Natural killer cell (primary cell): ENCODE measurements around the gene ADM. TPM values are rescaled to one million over a fixed set of nuclear protein-coding genes. Genes with fewer than 3 reads are reported as not detected.
"Not testable (repeated sequence)": the region's sequence is repeated elsewhere in the genome, so short reads cannot be mapped to it uniquely, and the experiment has no call there.

Experiments used
- ATAC-seq, 3 donors: fragments of 150-1000 bp in 2 of 3; fragments of 200-7000 bp in 1 of 3; cut with Tn5 transposase; 1 replicate in 1 of 3; 2 replicates in 2 of 3; pipeline ENCODE4 v1.10.0; 2021; ENCODE audit warnings: mild to moderate bottlenecking in 2 of 3, moderate library complexity in 2 of 3
- DNase-seq, 2 donors: peaks; one replicate each; pipeline versions ENCODE4 v3.0.0 to v3.0.0-alpha.2; 2013 to 2021; ENCODE audit warnings: mixed read lengths in 1 of 2
- H3K27ac ChIP-seq: one replicate; pipeline ENCODE4 v1.5.1; 2013; ENCODE audit warnings: mild to moderate bottlenecking, low read length
- H3K27me3 ChIP-seq: one replicate; pipeline ENCODE4 v1.6.1; 2013; ENCODE audit warnings: low read length; ENCODE audit not compliant: control insufficient read depth, insufficient read depth
- H3K36me3 ChIP-seq: one replicate; pipeline ENCODE4 v1.6.1; 2013; ENCODE audit warnings: low read length; ENCODE audit not compliant: control insufficient read depth, insufficient read depth
- H3K4me1 ChIP-seq: one replicate; pipeline ENCODE4 v1.6.1; 2013; ENCODE audit warnings: low read length; ENCODE audit not compliant: control insufficient read depth, insufficient read depth
- H3K4me3 ChIP-seq: one replicate; pipeline ENCODE4 v1.5.1; 2013; ENCODE audit warnings: low read length
- H3K9me3 ChIP-seq: one replicate; pipeline ENCODE4 v1.6.1; 2013; ENCODE audit warnings: low read length; ENCODE audit not compliant: control insufficient read depth, insufficient read depth
- H3K27ac Mint-ChIP-seq, 2 donors: one replicate each; pipeline ENCODE4 v1.8.0; 2022; ENCODE audit warnings: mild to moderate bottlenecking in 2 of 2, mixed read lengths in 2 of 2, moderate library complexity in 1 of 2
- H3K27me3 Mint-ChIP-seq, 2 donors: one replicate each; pipeline ENCODE4 v1.8.0; 2022; ENCODE audit warnings: low read depth in 2 of 2, mixed read lengths in 2 of 2
- H3K36me3 Mint-ChIP-seq: one replicate; pipeline ENCODE4 v1.8.0; 2022; ENCODE audit warnings: mixed read lengths
- H3K4me1 Mint-ChIP-seq, 2 donors: one replicate each; pipeline ENCODE4 v1.8.0; 2022; ENCODE audit warnings: mixed read lengths in 2 of 2
- H3K4me3 Mint-ChIP-seq: one replicate; pipeline ENCODE4 v1.8.0; 2022; ENCODE audit warnings: mild to moderate bottlenecking, moderate library complexity, mixed read lengths
- H3K9me3 Mint-ChIP-seq, 2 donors: one replicate each; pipeline ENCODE4 v1.8.0; 2022; ENCODE audit warnings: mixed read lengths in 2 of 2
- WGBS: methylation state at CpG from one replicate; pipeline ENCODE4 v1.1.7; 2013; ENCODE audit warnings: missing lambda C conversion rate; ENCODE audit not compliant: insufficient coverage; 5-methylcytosine and 5-hydroxymethylcytosine counted together
- intact Hi-C: fragments of 100-400 bp; cut with micrococcal nuclease; formaldehyde crosslinking; loops from one replicate; pipeline ENCODE4 v1.14.2; 2022
- total RNA-seq, 4 donors: library from RNA; stranded (reverse); fragments of 120-200 nt in 1 of 4; gene quantifications; one replicate each; pipeline versions ENCODE4 v1.2.3 to v1.2.4, GENCODE V29; 2013 to 2022
- TF ChIP-seq, protein P1 (sequence below): fragments of 200-600 bp; IDR thresholded peaks from one replicate; pipeline ENCODE4 v1.8.0; 2022; ENCODE audit warnings: antibody characterized with exemption

ADM gene
- total RNA-seq, 3 donors from 2014 or later (not counting 1 experiment from before 2014, with no cell fraction given), result 0.82 to 7.0 (median 5.8) TPM

DNA sequence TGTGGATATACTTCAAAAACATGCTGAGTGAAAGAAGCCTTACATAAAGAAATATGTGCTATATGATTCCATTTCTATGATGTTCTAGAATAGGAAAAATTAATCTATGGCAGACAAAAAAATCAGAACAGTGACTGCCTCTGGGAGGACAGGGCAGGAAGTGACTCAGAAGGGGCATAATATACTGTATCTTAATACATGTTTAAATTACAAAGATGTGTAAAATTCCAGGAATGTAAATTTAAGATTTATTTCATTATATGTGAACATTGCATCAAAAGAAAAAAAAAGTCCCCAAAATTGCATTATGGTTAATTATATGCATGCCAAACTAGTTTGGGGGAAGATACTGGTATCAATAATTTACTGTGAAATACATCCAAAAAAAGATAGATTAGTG is 43.1 kb upstream of the ADM start:
- H3K4me1 ChIP-seq, result no peaks in the 10 kb centered on the region
- H3K36me3 Mint-ChIP-seq, result no peaks in the 10 kb centered on the region
- H3K27me3 ChIP-seq, result no peaks in the 10 kb centered on the region
- no peak overlapping the region for H3K27ac ChIP-seq
- TF ChIP-seq, protein P1, sequence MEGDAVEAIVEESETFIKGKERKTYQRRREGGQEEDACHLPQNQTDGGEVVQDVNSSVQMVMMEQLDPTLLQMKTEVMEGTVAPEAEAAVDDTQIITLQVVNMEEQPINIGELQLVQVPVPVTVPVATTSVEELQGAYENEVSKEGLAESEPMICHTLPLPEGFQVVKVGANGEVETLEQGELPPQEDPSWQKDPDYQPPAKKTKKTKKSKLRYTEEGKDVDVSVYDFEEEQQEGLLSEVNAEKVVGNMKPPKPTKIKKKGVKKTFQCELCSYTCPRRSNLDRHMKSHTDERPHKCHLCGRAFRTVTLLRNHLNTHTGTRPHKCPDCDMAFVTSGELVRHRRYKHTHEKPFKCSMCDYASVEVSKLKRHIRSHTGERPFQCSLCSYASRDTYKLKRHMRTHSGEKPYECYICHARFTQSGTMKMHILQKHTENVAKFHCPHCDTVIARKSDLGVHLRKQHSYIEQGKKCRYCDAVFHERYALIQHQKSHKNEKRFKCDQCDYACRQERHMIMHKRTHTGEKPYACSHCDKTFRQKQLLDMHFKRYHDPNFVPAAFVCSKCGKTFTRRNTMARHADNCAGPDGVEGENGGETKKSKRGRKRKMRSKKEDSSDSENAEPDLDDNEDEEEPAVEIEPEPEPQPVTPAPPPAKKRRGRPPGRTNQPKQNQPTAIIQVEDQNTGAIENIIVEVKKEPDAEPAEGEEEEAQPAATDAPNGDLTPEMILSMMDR, result no peak
- no peaks in the 10 kb centered on the region for H3K9me3 Mint-ChIP-seq
- H3K27ac Mint-ChIP-seq, result no peak overlapping the region
- intact Hi-C loops, result no loop called here
- H3K4me3 Mint-ChIP-seq, result no peak overlapping the region
- no peaks in the 10 kb centered on the region for H3K4me1 Mint-ChIP-seq
- DNase-seq (no peak), ATAC-seq (no peak)
- H3K36me3 ChIP-seq, result no peaks in the 10 kb centered on the region
- H3K27me3 Mint-ChIP-seq, result no peaks in the 10 kb centered on the region
- H3K9me3 ChIP-seq, result no peaks in the 10 kb centered on the region
- H3K4me3 ChIP-seq, result no peak overlapping the region

DNA sequence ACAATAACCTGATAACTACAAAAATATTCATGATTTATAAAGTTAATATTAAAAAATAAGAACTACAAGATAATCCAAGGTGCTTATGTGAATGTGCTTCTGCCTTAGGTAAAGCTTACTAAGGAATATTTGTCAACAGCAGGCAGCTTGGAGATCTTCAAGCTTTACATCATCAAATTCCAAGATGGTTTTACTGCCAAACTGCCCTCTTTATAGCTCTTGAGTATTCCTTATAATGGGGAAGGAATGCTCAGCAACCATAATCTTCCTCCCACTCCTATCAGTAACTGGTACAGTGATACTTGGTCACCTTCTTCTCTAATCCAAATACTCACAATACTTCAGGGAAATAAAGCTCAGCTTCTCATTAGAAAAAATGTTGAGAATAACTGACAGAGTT is 40.9 kb upstream of the ADM start:
- H3K4me1 ChIP-seq, result no peaks in the 10 kb centered on the region
- Mint-ChIP-seq H3K4me1 (peaks cover 1 to 5% of the 10 kb centered on the region in 2 donors), H3K4me3 (no peak overlapping the region), H3K27me3 (no peaks in the 10 kb centered on the region), H3K9me3 (no peaks in the 10 kb centered on the region), H3K36me3 (no peaks in the 10 kb centered on the region), H3K27ac (no peak overlapping the region)
- ATAC-seq (no peak), DNase-seq (no peak)
- H3K27me3 ChIP-seq, result peaks cover 2% of the 10 kb centered on the region
- no peaks in the 10 kb centered on the region for H3K36me3 ChIP-seq
- TF ChIP-seq, protein P1, result no peak
- H3K27ac ChIP-seq, result no peak overlapping the region
- intact Hi-C loops, result no loop called here
- no peaks in the 10 kb centered on the region for H3K9me3 ChIP-seq
- no peak overlapping the region for H3K4me3 ChIP-seq

DNA sequence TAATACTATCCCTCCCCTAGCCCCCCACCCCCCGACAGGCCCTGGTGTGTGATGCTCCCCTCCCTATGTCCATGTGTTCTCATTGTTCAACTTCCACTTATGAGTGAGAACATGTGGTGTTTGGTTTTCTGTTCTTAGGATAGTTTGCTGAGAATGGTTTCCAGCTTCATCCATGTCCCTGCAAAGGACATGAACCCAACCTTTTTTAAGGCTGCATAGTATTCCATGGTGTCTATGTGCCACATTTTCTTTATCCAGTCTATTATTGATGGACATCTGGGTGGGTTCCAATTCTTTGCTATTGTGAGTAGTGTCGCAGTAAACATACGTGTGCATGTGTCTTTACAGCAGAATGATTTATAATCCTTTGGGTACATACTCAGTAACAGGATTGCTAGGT is 40.2 kb upstream of the ADM start:
- H3K9me3 Mint-ChIP-seq, ATAC-seq, H3K4me3 Mint-ChIP-seq: not testable (repeated sequence)

DNA sequence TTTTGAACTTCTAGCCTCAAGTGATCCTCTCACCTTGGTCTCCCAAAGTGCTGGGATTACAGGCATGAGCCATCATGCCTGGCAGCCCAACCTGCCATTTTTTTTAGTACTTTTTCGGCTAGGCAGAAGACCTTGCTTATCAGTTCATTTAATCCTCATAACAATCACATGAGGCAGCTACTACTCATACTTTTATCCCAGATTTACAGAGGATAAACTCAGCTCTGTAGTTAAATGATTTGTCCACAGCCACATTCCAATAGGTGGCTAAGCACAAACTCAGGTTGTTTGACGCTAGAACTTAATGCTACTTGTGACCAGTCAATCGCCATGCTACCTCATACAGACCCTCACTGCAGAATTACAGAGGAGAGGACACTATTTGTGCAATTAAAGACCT is 38.9 kb upstream of the ADM start:
- Histone ChIP-seq H3K4me1 (no peaks in the 10 kb centered on the region), H3K4me3 (no peak overlapping the region), H3K9me3 (no peaks in the 10 kb centered on the region), H3K36me3 (no peaks in the 10 kb centered on the region), H3K27ac (no peak overlapping the region), H3K27me3 (peaks cover 2% of the 10 kb centered on the region)
- ATAC-seq, result no peak
- Mint-ChIP-seq H3K36me3 (no peaks in the 10 kb centered on the region), H3K27me3 (no peaks in the 10 kb centered on the region), H3K4me3 (no peak overlapping the region), H3K9me3 (no peaks in the 10 kb centered on the region), H3K27ac (no peak overlapping the region), H3K4me1 (peaks cover 4 to 5% of the 10 kb centered on the region in 2 donors)
- TF ChIP-seq, protein P1, result no peak
- intact Hi-C loops, result no loop called here
- DNase-seq, result no peak
- WGBS, result 100% methylated on average over 3 of the region's 3 CpGs

More for the DNA sequence above, 40.2 kb upstream of the ADM start:
- H3K4me1 Mint-ChIP-seq, H3K27me3 Mint-ChIP-seq, H3K9me3 ChIP-seq, H3K36me3 Mint-ChIP-seq, H3K27ac ChIP-seq, H3K36me3 ChIP-seq, H3K4me3 ChIP-seq, intact Hi-C loops, H3K4me1 ChIP-seq, DNase-seq, H3K27ac Mint-ChIP-seq, H3K27me3 ChIP-seq: not testable (repeated sequence)
- WGBS, result no CpG with 5 or more reads among the region's 3 CpGs
